Measurements from ENCODE around the gene SLK. TPM values are rescaled to one million over a fixed set of nuclear protein-coding genes. Genes with fewer than 3 reads are reported as not detected.

SLK gene
- total RNA-seq, 2 experiments from 2014 or later: 19.4 to 19.9 TPM

GRCh38 chr10:104043185-104043830, 76.4 kb downstream of the SLK start:
- Histone ChIP-seq H3K9me2 (ENCODE audit: insufficient read depth, low read length) (no peaks in the 10 kb centered on the region), H3K9me3 (ENCODE audit: low read length) (no peaks in the 10 kb centered on the region), H3K4me2 (ENCODE audit: low read length) (no peak overlapping the region), H2AFZ (ENCODE audit: low read length) (no peak overlapping the region), H4K20me1 (ENCODE audit: insufficient read depth, low read length) (no peaks in the 10 kb centered on the region), H3K4me1 (ENCODE audit: insufficient read depth, low read length, poor library complexity, severe bottlenecking) (no peaks in the 10 kb centered on the region), H3K79me2 (ENCODE audit: insufficient read depth, low read depth, low read length) (no peaks in the 10 kb centered on the region), H3K4me3 (ENCODE audit: low read depth, low read length, poor library complexity, severe bottlenecking) (no peak overlapping the region), H3K36me3 (ENCODE audit: insufficient read depth, low read length) (no peaks in the 10 kb centered on the region), H3K27ac (ENCODE audit: low read depth, low read length, poor library complexity, severe bottlenecking) (no peak overlapping the region)
- ChIA-PET POLR2A (no interaction called here), CTCF (ENCODE audit: unreplicated experiment) (no interaction called here)
- no TSS peak for BruUV-seq (replicated peaks)
- intact Hi-C loops (cut with micrococcal nuclease; ENCODE audit: unreplicated experiment): no loop called here
- TF ChIP-seq EZH2phosphoT487 (IDR thresholded peaks at IDR 0.05; ENCODE audit: borderline replicate concordance, low read depth, low read length) (no peak), CTCF (conservative IDR thresholded peaks at IDR 0.05; ENCODE audit: low read length) (no peak)
- no peak for DNase-seq (ENCODE audit: low spot score)

GRCh38 chr10:104043854-104044253, 76.9 kb downstream of the SLK start:
- BruUV-seq (replicated peaks): no TSS peak
- CTCF ChIA-PET (ENCODE audit: unreplicated experiment): no interaction called here
- intact Hi-C loops (cut with micrococcal nuclease; ENCODE audit: unreplicated experiment): no loop called here

More at GRCh38 chr10:104043854-104044253, 76.9 kb downstream of the SLK start:
- no peaks in the 10 kb centered on the region for H3K79me2 ChIP-seq (ENCODE audit: insufficient read depth, low read depth, low read length)
- H3K4me1 ChIP-seq (ENCODE audit: insufficient read depth, low read length, poor library complexity, severe bottlenecking): no peaks in the 10 kb centered on the region
- no peaks in the 10 kb centered on the region for H3K36me3 ChIP-seq (ENCODE audit: insufficient read depth, low read length)
- H3K4me2 ChIP-seq (ENCODE audit: low read length): no peak overlapping the region
- no peak overlapping the region for H3K4me3 ChIP-seq (ENCODE audit: low read depth, low read length, poor library complexity, severe bottlenecking)
- H3K9me2 ChIP-seq (ENCODE audit: insufficient read depth, low read length): no peaks in the 10 kb centered on the region
- no peak overlapping the region for H2AFZ ChIP-seq (ENCODE audit: low read length)
- POLR2A ChIA-PET: no interaction called here
- TF ChIP-seq EZH2phosphoT487 (IDR thresholded peaks at IDR 0.05; ENCODE audit: borderline replicate concordance, low read depth, low read length) (no peak), CTCF (conservative IDR thresholded peaks at IDR 0.05; ENCODE audit: low read length) (no peak)
- no peak for DNase-seq (ENCODE audit: low spot score)
- no peaks in the 10 kb centered on the region for H4K20me1 ChIP-seq (ENCODE audit: insufficient read depth, low read length)
- H3K9me3 ChIP-seq (ENCODE audit: low read length): no peaks in the 10 kb centered on the region
- H3K27ac ChIP-seq (ENCODE audit: low read depth, low read length, poor library complexity, severe bottlenecking): no peak overlapping the region
